Left lung (tissue), 10 donors: ENCODE measurements around the gene EFL1. TPM values are rescaled to one million over a fixed set of nuclear protein-coding genes. Genes with fewer than 3 reads are reported as not detected.

Source experiments
- ATAC-seq: fragments of 200-7000 bp; cut with Tn5 transposase; one replicate; pipeline ENCODE4 v1.9.1; 2020; ENCODE audit warnings: moderate library complexity
- DNase-seq, 4 donors: peaks; one replicate each; pipeline ENCODE4 v3.0.0-alpha.2; 2013 to 2020
- H3K27ac ChIP-seq, 2 donors: fragments of 200-600 bp; sonication (generic) in 1 of 2; one replicate each; pipeline versions ENCODE4 v1.5.0 to v1.8.0; 2020 to 2021
- H3K27me3 ChIP-seq, 2 donors: fragments of 200-600 bp; sonication (generic) in 1 of 2; one replicate each; pipeline versions ENCODE4 v1.5.0 to v1.8.0; 2020 to 2021
- H3K36me3 ChIP-seq, 2 donors: fragments of 200-600 bp; sonication (generic) in 1 of 2; one replicate each; pipeline versions ENCODE4 v1.5.0 to v1.8.0; 2020 to 2021
- H3K4me1 ChIP-seq, 2 donors: fragments of 200-600 bp; one replicate each; pipeline ENCODE4 v1.8.0; 2021
- H3K4me3 ChIP-seq, 2 donors: fragments of 200-600 bp; sonication (generic) in 1 of 2; one replicate each; pipeline versions ENCODE4 v1.5.0 to v1.8.0; 2020 to 2021; ENCODE audit warnings: mild to moderate bottlenecking in 1 of 2
- H3K9me3 ChIP-seq, 2 donors: fragments of 200-600 bp; sonication (generic) in 1 of 2; one replicate each; pipeline versions ENCODE4 v1.5.0 to v1.8.0; 2020 to 2021
- intact Hi-C, 2 donors: fragments of 100-400 bp; cut with DNase I; formaldehyde crosslinking; loops; one replicate each; pipeline versions ENCODE4 v1.11.2 to v1.14.2; 2022
- polyA plus RNA-seq, 6 donors: library from polyadenylated mRNA; unstranded; fragments of 120-200 nt; gene quantifications; one replicate each; pipeline ENCODE4 v1.2.1, GENCODE V29; 2013; ENCODE audit not compliant: insufficient read length in 6 of 6
- total RNA-seq, 2 donors: library from RNA; stranded (reverse); fragmentation: NEBNext Ultra II Directional; extraction: Animal tissue kit (Norgen Biotek cat#: 25700); gene quantifications; one replicate each; pipeline ENCODE4 v1.2.1, GENCODE V29; 2021
- TF ChIP-seq, protein P1 (sequence below), 2 donors: fragments of 200-600 bp; sonication (generic) in 1 of 2; IDR thresholded peaks; one replicate each; pipeline versions ENCODE4 v1.5.0 to v1.8.0; 2021; ENCODE audit warnings: antibody characterized with exemption in 2 of 2
- donor health status: DM: no; HTN: yes; CAD: no.
- donor health status: DM: no; HTN: no; CAD: no.

EFL1 gene
- total and polyA plus RNA-seq, 8 donors: 14.7 to 21.8 (median 18.0) TPM

DNA sequence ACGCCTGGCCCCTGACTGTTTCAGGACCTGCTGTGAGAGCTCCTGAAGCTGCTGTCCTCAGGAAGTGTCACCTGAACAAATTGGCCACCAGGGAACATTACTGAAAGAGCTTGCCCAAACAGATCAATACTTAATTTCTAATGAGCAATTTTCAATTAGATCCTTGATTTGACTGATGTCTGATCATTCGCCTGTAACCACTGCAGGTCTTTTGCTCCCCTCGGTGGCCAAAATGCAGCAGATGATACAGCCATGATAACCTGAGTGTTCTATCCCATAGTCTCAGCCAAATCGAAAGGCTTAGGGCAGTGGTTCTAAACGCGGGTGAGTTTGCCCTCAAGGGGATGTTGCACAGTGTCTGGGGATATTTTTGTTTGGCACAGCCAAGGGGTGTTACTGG, 159.1 kb downstream of the EFL1 start:
- Histone ChIP-seq H3K4me1 (no peaks in the 10 kb centered on the region), H3K27ac (no peak overlapping the region), H3K4me3 (no peak overlapping the region), H3K36me3 (no peaks in the 10 kb centered on the region), H3K9me3 (no peaks in the 10 kb centered on the region), H3K27me3 (no peaks in the 10 kb centered on the region)
- no peak for DNase-seq
- TF ChIP-seq, protein P1, sequence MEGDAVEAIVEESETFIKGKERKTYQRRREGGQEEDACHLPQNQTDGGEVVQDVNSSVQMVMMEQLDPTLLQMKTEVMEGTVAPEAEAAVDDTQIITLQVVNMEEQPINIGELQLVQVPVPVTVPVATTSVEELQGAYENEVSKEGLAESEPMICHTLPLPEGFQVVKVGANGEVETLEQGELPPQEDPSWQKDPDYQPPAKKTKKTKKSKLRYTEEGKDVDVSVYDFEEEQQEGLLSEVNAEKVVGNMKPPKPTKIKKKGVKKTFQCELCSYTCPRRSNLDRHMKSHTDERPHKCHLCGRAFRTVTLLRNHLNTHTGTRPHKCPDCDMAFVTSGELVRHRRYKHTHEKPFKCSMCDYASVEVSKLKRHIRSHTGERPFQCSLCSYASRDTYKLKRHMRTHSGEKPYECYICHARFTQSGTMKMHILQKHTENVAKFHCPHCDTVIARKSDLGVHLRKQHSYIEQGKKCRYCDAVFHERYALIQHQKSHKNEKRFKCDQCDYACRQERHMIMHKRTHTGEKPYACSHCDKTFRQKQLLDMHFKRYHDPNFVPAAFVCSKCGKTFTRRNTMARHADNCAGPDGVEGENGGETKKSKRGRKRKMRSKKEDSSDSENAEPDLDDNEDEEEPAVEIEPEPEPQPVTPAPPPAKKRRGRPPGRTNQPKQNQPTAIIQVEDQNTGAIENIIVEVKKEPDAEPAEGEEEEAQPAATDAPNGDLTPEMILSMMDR (IDR thresholded peaks at IDR 0.05): no peak
- intact Hi-C loops: no loop called here
- no peak for ATAC-seq

GRCh38 chr15:82100111-82100929, 162.2 kb downstream of the EFL1 start:
- Histone ChIP-seq H3K36me3 (no peaks in the 10 kb centered on the region), H3K4me3 (no peak overlapping the region), H3K27ac (no peak overlapping the region), H3K4me1 (no peaks in the 10 kb centered on the region), H3K27me3 (no peaks in the 10 kb centered on the region), H3K9me3 (no peaks in the 10 kb centered on the region)
- intact Hi-C loops: no loop called here
- ATAC-seq (no peak), DNase-seq (no peak)
- TF ChIP-seq, protein P1 (IDR thresholded peaks at IDR 0.05): no peak

DNA sequence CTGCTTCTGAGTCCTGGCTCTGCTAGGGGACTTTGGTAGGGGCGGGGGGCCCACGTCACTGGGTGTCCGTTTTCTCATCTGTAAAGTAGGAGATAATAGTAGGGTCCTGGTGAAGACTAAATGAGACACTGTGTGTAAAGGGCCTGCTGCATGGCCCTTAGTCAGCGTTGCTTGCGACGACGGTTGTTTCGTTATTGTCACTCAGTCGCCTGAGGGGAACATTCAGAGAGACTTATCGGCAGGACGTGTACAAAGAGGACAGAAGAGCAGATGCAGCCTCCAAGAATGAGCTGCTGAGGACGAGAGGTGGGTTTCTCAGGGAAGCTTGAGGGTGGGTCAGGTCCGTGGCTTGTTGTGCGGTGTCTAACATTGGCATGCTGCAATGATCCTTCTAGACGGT, 163.9 kb downstream of the EFL1 start:
- intact Hi-C loops: no loop called here
- TF ChIP-seq, protein P1 (IDR thresholded peaks at IDR 0.05): no peak
- Histone ChIP-seq H3K4me3 (no peak overlapping the region), H3K27me3 (no peaks in the 10 kb centered on the region), H3K27ac (no peak overlapping the region), H3K36me3 (no peaks in the 10 kb centered on the region), H3K9me3 (no peaks in the 10 kb centered on the region), H3K4me1 (no peaks in the 10 kb centered on the region)
- ATAC-seq: no peak
- DNase-seq: no peak

- Histone ChIP-seq H3K27ac (no peak overlapping the region), H3K9me3 (no peaks in the 10 kb centered on the region), H3K4me3 (no peak overlapping the region), H3K27me3 (no peaks in the 10 kb centered on the region), H3K4me1 (no peaks in the 10 kb centered on the region), H3K36me3 (no peaks in the 10 kb centered on the region)
- DNase-seq: no peak
- intact Hi-C loops: no loop called here
- TF ChIP-seq, protein P1 (IDR thresholded peaks at IDR 0.05): no peak
- ATAC-seq: no peak
These were observed 166.7 kb downstream of the EFL1 start for GRCh38 chr15:82095803-82096202.

GRCh38 chr15:82093774-82094211, 168.7 kb downstream of the EFL1 start:
- H3K4me1 ChIP-seq: no peaks in the 10 kb centered on the region
- no peak overlapping the region for H3K27ac ChIP-seq
- no peaks in the 10 kb centered on the region for H3K9me3 ChIP-seq
- H3K4me3 ChIP-seq: no peak overlapping the region
- DNase-seq: no peak
- no peaks in the 10 kb centered on the region for H3K36me3 ChIP-seq
- no peak for ATAC-seq
- no peaks in the 10 kb centered on the region for H3K27me3 ChIP-seq
- intact Hi-C loops: no loop called here
- TF ChIP-seq, protein P1 (IDR thresholded peaks at IDR 0.05): no peak
